Muscle of back (tissue), 11 donors: ENCODE measurements around the gene CLCN2. TPM values are rescaled to one million over a fixed set of nuclear protein-coding genes. Genes with fewer than 3 reads are reported as not detected.
A peak's percentile ranks its signal among the peaks of the same experiment; 100 is the strongest.

Source experiments
- DNase-seq, 3 donors: peaks; one replicate each; pipeline versions ENCODE4 v3.0.0 to v3.0.0-alpha.2; 2013
- polyA plus RNA-seq, 10 donors: library from polyadenylated mRNA; unstranded; fragments of 120-200 nt; gene quantifications; one replicate each; pipeline ENCODE4 v1.2.1, GENCODE V29; 2013; ENCODE audit not compliant: insufficient read length in 10 of 10

The CLCN2 gene
- polyA plus RNA-seq, 10 donors: 2.4 to 5.9 (median 3.2) TPM

DNA sequence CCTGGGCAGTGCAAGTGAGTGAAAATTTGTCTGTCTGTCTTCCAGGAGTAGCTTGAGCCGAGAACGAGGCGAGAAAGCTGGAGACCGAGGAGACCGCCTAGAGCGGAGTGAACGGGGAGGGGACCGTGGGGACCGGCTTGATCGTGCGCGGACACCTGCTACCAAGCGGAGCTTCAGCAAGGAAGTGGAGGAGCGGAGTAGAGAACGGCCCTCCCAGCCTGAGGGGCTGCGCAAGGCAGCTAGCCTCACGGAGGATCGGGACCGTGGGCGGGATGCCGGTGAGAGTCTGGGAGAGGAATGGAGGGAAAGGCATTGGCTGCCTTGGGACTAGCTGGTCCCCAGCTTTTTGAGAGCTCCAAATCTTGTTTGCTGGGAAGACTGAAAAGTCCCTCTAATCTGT is 34.2 kb downstream of the CLCN2 start:
- DNase-seq: no peak

DNA sequence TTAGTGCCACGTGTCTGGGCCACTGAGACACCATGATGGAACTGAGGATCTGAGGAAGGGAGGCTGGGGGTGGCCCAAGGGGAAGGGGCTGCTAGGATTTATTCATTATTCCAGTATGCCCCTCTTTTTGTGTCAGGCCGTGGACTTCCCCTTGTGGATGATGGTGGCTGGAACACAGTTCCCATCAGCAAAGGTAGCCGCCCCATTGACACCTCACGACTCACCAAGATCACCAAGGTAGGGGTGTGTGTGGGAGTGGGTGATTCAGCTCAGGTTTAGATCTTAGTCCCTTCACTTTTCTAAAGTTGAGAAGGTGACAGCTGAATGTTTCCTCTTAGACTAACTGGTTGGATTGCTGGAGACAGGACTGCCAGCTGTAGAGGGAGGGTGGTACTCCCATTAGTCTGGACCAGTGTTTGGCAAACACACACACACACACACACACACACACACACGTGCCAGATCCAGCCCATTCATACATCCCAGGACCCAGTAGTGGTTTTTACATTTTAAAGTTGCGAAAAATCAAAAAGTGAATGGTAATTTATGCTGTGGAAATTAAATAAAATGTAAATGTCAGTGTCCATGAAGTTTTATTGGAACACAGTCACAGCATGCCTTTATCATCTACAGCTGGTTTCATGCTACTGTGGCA is 35.6 kb downstream of the CLCN2 start:
- DNase-seq: no peak

DNA sequence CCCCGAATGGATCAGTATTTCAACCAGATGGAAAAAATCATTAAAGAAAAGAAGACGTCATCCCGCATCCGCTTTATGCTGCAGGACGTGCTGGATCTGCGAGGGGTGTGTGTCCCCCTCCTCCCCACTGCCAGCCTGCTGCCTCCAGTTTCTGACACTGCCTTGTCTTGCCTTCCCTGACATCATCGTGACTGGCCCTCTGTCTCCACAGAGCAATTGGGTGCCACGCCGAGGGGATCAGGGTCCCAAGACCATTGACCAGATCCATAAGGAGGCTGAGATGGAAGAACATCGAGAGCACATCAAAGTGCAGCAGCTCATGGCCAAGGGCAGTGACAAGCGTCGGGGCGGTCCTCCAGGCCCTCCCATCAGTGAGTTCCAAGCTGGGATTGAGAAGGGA is 36.1 kb downstream of the CLCN2 start:
- no peak for DNase-seq

- no peak for DNase-seq
Measured at GRCh38 chr3:184323696-184324095, 37.7 kb downstream of the CLCN2 start.

GRCh38 chr3:184322731-184323487 is 38.5 kb downstream of the CLCN2 start:
- DNase-seq: no peak

- no peak for DNase-seq
Measured at GRCh38 chr3:184321666-184322065, 39.7 kb downstream of the CLCN2 start.

DNA sequence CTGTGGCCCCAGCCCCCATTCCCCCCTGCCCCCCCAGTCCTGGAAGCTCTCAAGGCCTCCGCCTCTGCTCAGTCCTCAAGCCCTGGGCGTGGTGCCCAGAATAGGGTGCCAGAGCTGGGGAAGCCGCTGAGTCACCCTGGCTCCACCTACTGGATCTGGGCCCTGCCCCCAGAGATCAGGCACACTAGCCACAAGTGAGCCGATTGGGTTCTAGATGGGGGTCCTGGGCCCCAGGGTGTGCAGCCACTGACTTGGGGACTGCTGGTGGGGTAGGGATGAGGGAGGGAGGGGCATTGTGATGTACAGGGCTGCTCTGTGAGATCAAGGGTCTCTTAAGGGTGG is 41.3 kb downstream of the CLCN2 start:
- peak; percentile 88 to 93 (median 89) for DNase-seq

DNA sequence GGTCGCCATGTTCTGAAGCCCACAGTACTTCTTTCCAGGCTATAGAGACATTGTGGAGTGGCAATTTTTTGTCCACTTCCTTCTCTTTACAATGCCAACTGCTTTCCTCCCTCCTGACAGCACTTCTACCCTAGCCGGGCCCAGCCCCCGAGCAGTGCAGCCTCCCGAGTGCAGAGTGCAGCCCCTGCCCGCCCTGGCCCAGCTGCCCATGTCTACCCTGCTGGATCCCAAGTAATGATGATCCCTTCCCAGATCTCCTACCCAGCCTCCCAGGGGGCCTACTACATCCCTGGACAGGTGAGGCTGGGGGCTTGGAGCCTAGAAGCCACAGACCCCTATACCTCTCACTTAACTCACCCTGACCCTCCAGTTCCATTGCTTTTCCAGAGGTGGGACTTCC is 44.2 kb downstream of the CLCN2 start:
- no peak for DNase-seq

DNA sequence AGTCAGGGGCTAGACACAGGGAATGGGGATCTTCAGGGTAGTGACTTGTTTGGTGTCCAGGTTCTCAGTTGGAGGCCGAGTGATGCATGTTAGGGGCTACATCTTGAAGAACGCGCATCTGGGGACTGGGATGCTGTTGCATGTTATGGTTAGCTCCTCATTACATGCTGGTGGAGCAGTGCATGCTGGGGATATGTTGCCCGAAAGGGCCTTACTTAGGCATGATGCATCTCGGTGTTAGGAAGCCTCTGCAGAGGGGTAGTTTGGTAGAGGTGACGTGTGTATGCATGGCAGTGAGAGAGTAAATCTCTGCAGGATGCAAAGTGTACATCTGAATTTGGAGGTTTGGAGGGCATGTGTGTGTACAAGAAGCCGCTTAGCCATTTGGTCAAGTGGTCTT is 44.6 kb downstream of the CLCN2 start:
- DNase-seq: no peak

DNA sequence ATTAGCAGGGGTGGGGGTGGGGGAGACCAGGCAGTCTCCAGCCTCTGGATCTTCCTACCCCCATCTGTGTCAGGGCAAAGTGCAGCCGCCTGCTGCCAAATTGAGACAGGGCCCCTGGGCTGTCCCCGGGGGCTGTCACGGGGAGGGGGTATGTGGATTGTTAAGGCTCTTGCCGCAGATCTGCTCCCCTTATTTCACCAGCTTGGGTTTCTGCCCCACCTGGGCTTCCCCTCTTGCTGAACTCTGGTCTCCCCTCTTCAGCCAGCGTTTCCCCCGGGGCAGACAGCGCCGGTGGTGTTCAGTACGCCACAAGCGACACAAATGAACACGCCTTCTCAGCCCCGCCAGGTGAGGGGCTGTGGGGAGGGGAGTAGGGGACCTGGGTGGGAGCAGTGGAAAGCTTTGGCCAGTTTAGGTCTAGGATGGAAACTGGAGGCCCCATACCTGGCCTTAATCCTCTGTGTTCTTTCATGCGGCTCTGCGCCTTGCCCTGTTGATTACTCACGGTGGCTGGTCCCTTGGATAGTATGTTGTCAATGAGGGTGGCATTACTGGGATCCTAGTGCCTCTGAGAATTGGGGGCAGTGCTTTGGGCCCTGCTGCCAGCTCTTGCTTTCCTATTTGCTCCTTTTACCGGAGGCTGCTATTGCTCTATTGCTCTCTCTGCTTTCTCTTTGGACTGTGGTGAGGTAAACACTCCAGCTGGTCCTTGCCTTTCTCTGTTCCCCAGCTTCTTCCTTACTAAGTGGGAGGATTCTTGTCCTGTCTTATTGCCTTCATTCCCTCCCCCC is 45.3 kb downstream of the CLCN2 start:
- DNase-seq: peak in 1 of 3 donors; percentile 18

DNA sequence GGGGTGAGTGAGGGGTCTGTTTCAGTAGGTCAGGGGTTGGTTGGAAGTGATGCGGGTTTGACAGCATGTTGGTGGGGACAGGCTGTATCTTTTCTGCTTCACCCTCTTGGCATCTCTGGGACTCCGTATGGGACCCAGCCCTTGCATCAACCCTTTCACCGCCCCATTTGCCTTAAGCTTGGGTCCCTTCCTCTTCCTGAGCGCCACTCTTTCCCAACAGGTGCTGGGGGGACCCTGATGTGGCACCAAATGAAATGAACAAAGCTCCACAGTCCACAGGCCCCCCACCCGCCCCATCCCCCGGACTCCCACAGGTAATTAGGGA is 45.9 kb downstream of the CLCN2 start:
- no peak for DNase-seq

GRCh38 chr3:184314700-184315542 is 46.5 kb downstream of the CLCN2 start:
- peak; percentile 77 to 94 (median 89) for DNase-seq

DNA sequence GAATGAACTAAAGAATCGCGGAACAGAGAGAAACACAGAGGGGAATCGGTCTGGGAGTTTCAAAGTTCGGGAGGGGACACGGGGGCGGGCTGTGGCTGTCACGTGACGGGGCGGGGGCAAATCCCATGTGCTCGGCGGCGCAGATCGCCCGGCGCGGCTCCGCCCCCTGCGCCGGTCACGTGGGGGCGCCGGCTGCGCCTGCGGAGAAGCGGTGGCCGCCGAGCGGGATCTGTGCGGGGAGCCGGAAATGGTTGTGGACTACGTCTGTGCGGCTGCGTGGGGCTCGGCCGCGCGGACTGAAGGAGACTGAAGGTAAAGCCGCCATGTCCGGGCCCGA is 47.1 kb downstream of the CLCN2 start, which contains the start of gene EIF4G1:
TSS of gene EIF4G1 (plus strand) at position 244 of the 337 bp plus-strand sequence. CDS start 1,191 bp downstream, outside the sequence.
- peak; percentile 94 to 97 (median 97) for DNase-seq

GRCh38 chr3:184311633-184312032 is 49.8 kb downstream of the CLCN2 start:
- no peak for DNase-seq

DNA sequence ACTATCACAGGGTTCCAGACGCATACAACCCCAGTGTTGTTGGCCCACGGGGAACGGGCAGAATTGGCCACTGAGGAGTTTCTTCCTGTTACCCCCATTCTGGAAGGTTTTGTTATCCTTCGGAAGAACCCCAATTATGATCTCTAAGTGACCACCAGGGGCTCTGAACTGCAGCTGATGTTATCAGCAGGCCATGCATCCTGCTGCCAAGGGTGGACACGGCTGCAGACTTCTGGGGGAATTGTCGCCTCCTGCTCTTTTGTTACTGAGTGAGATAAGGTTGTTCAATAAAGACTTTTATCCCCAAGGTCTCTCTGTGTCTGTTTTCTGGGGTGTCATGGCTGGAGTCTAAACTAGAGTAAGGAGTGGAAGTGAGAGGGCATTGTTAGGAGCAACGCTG is 52.7 kb downstream of the CLCN2 start:
- DNase-seq: no peak

DNA sequence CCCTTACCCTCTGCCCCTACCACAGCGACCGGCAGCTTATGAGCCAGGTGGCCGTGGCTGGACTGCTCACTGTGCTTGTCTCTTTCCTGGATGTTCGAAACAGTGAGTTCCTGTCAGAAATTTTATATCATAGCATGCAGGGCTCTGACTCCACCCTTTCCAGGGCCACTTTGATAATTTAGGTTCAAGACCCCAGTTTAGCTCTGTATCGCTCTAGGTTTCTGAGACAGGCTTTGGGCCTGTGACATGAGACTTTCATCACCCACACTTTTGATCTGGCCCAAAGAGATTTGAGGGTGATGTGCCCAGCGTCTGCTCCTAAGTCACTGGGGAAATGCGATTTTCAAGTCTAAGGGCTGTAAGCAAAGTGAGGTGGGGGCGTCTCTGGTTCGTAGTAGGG is 53.5 kb downstream of the CLCN2 start:
- no peak for DNase-seq

DNA sequence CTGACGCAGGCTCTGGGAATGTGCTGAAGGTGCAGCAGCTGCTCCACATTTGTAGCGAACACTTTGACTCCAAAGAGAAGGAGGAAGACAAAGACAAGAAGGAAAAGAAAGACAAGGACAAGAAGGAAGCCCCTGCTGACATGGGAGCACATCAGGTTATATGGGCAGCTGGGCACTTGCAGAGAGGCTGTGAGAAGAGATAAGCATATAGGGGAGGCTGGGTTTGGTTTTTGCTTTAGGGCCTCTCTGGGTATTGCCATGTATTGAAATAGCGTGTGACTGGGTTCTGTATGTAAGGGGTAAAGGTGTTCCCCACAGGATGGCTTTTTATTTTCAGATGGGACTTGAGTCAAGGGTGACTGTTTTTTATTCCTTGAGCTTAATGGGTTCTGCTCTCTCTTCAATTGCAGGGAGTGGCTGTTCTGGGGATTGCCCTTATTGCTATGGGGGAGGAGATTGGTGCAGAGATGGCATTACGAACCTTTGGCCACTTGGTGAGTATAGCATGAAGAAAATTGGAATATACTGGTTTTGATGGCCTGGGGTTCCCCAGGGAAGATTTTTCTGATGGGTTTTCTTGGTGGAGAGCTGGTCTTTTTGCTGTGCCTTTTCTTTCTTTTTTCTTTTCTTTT is 54.9 kb downstream of the CLCN2 start:
- DNase-seq: no peak

DNA sequence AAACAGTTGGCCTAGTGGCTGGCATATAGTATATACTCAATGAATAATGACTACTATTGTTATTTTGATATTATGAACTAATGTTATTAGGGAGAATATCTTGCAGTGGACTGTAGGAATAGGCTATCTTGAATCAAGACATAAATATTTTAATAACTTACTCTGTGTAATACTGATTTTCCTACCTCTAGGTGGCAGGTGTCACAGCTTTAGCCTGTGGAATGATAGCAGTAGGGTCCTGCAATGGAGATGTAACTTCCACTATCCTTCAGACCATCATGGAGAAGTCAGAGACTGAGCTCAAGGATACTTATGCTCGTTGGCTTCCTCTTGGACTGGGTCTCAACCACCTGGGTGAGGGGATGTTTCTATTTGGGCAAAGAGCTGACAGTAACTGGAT is 55.8 kb downstream of the CLCN2 start:
- DNase-seq: no peak

GRCh38 chr3:184300378-184300720 is 61.1 kb downstream of the CLCN2 start:
- no peak for DNase-seq

GRCh38 chr3:184299488-184300377 is 61.7 kb downstream of the CLCN2 start:
- DNase-seq: no peak
